ENCODE results near the gene ARL14EP.

DNA sequence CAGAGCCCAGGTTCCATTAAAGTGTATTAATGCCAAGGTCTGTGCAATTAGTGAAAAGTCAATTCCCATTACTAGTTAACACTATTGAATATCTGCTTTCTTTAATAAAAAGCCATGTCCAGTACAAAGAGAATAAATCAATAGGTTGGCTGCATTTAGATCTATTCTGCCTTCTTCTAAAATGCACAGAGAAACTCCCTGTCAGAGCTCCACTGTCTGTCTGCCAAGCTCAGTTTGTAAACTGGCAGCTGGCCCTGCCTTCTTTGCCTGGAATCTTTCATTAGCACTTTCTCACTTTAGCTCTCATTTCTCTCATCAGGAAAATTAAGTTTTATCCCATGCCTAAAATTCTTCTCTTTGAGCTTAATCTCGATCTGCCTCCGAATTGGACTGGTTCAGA, 35.6 kb downstream of the ARL14EP start:
- TF ChIP-seq, protein P1, sequence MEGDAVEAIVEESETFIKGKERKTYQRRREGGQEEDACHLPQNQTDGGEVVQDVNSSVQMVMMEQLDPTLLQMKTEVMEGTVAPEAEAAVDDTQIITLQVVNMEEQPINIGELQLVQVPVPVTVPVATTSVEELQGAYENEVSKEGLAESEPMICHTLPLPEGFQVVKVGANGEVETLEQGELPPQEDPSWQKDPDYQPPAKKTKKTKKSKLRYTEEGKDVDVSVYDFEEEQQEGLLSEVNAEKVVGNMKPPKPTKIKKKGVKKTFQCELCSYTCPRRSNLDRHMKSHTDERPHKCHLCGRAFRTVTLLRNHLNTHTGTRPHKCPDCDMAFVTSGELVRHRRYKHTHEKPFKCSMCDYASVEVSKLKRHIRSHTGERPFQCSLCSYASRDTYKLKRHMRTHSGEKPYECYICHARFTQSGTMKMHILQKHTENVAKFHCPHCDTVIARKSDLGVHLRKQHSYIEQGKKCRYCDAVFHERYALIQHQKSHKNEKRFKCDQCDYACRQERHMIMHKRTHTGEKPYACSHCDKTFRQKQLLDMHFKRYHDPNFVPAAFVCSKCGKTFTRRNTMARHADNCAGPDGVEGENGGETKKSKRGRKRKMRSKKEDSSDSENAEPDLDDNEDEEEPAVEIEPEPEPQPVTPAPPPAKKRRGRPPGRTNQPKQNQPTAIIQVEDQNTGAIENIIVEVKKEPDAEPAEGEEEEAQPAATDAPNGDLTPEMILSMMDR (conservative IDR thresholded peaks at IDR 0.05), result no peak
- TF ChIP-seq ZFX (IDR thresholded peaks at IDR 0.05), result no peak

Measured in C4-2B (cell line).